HG02885 (cell line): ENCODE results near the gene MAP2K5.

ENCODE experiments used
- ATAC-seq: cut with Tn5 transposase; IDR thresholded peaks from one replicate; pipeline ENCODE4 v1.9.1; 2021; ENCODE audit warnings: mild to moderate bottlenecking; ENCODE audit not compliant: unreplicated experiment, poor library complexity

Gene MAP2K5

GRCh38 chr15:67794832-67795574, 252.5 kb downstream of the MAP2K5 start:
- no peak for ATAC-seq

DNA sequence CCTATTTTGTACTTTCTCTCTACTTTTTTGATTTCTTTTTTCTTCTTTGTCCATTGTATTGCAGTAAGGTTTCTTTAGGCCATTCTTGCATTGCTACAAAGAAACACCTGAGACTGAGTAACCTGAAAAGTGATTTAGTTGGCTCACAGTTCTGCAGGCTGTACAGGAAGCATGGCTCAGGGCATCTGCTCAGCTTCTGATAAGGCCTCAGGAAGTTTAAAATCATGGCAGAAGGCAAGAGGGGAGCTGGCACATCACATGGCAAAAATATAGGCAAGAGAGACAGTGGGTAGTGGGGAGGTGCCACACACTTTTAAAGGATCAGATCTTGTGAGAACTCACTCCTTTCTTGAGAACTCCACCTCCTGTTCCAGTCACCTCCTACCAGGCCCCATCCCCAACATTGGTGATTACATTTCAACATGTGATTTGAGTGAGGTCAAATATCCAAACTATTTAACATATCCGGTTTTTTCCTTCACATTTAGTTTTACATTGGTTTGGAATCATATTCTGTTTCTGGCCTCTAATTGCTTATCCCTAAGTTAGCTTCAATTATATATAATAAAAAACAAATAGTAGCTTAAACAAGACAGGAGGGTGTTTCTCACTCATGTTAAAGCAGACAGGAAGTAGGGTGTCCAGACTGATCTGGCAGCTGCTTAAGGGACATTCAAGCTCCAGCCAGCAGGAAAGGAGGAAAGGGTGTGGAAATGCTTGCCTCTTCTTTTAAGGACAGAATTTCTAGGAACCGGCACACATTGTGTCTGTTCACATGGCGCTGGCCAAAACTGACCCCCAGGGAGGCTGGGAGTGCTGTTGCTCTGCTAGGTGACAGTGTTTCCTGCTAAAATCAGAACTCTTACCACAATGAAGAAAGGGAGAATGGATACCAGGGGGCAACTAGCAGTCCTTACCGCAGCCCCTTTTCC, 254.0 kb downstream of the MAP2K5 start:
- ATAC-seq = no peak

GRCh38 chr15:67799801-67800205, 257.3 kb downstream of the MAP2K5 start:
- ATAC-seq = no peak

GRCh38 chr15:67801142-67801541, 258.6 kb downstream of the MAP2K5 start:
- ATAC-seq = no peak

DNA sequence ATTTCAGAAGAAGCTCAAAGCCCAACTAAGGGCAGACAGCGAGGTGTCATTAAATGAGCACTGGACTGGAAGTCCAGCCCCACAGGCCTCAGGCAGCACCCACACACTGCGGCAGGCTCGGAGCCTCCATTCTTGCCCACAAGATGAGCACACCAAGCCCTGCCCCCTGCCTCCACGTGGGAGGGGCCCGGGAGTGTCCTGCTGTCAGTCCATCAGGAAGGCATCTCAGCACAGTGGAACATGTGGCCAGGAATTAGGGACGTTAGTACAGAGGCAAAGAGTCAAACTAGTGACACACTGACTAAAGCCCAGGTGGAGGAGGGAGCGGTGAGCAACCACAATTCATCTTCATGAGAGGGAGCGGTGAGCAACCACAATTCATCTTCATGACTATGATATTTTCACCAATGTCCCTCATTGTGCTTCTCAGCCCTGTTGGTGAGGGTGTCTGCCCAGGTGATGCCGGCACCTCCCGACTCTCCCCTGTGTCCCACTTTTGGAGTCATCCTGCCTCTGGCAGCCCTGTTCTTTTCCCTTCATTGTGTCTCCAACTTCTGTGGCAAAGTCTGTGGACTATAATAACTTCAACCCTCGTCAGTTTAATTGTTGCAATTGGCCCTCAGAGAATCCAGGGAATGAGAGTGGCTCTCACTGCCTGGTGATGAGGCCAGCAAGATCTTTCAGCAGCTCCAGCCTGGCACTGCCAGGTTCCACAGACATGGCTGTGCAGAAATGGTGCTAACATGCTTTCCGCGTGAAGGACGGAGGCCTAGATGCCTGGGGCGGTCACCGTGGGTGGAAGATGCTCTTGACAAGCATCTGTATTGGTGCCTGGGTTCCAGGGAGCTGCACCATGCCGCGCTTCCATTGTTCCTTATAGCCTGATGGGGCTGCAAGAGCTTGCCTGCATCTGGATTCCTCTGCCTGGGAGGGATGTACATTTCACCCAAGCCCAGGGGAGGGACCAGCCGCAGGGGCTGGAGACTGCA, 259.7 kb downstream of the MAP2K5 start:
- ATAC-seq = no peak

DNA sequence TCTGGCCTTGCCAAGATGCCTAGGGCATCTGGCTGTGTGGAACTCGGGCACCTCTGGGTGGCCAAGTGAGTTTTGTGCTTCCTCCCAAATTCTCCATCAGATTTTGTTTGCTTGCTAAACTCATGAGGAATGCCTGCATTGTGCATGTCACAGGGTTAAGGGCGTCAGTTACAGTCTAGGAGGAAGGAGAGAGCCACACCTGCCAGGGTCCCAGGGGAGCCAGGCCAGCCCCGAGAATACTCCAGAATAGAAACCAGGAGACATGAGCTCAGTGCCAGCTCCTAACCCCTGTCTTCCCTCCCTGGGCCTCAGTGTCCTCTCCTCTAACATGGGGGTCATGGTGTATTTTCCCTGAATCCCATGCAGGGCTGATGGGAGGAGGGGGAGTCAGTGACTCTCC, 260.8 kb downstream of the MAP2K5 start:
- no peak for ATAC-seq

DNA sequence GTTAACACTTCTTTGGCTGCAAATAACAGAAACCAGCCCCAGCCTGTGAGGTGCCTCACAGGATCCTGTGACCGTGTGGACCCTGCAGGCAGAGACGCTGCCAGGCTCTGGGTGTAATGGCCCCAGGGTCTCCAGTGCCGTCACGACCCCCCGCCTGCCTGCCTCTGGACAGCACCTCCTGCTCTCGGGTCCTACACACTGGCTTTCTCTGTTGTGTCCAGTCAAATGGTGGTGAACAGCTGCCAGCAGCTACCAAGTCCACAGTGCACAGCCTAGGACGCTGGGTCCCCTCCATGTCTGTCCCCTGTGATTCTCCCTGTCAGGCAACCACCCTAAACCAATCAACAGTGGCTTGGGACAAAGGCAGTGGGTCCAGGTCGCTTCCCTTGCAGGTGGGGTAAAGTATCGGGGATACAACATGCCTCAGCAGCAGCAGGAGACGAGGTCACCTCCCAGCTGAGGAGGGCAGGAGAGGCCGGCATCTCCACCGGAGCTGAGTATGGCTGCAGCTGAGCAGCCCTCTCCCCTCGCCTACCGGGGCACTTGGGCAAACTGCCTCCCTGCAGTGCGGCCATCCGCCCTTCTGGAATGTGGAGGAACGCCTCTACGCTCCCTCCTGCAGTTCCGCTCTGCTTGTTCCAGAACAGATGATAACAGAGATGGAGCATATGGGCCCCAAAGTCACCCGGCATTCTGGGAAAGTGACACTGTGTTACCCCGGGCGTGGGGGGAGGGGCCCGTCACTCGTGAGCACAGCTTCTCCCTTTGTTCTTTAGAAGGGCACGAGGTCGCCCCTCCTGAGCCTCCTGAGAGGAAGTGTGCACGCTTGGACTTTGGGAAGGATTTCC, 261.7 kb downstream of the MAP2K5 start:
- no peak for ATAC-seq

GRCh38 chr15:67805008-67805665, 262.6 kb downstream of the MAP2K5 start:
- no peak for ATAC-seq

DNA sequence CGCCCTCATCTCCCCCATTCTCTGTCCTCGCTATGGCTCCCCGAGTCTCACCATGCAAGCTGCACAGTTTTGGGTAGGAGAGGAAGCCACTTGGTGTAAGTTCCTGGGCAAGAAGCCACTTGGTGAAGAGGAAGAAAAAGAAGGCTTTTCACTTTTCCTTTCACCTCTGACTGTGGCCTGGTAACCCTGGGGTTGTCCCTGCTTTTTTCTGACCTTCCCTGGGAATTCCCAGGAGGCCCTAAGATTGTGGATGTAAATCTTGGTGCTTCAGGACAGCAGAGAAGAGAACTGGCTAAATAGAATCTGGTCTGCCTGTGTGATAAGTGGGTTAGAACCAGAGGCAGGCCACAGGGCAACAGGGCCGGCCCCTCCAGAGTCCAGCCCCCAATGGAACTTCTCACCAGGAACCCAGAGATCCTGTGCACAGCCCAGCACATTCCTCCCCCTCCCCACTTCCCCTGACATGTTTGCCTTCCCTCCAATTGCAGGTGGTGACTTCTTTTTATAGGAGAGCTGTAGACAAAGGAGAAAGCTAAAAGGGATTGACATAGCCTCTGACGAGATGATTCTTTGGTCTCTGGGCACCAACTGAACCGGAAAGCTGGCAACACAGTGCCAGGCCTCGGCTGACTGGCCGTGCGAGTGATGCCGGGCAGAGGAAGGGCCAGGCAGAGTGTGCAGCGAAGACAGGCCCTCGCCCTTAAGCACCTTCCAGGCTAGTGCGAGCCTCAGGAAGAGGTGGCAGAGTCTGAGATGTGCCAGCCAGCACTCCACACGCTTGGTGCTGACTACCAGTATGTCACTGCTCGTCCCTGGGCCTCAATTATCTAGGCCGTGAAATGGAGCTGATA, 263.4 kb downstream of the MAP2K5 start:
- ATAC-seq = no peak

GRCh38 chr15:67806536-67806935, 264.0 kb downstream of the MAP2K5 start:
- no peak for ATAC-seq

- ATAC-seq = no peak
These were observed 264.6 kb downstream of the MAP2K5 start for GRCh38 chr15:67807141-67807540.

DNA sequence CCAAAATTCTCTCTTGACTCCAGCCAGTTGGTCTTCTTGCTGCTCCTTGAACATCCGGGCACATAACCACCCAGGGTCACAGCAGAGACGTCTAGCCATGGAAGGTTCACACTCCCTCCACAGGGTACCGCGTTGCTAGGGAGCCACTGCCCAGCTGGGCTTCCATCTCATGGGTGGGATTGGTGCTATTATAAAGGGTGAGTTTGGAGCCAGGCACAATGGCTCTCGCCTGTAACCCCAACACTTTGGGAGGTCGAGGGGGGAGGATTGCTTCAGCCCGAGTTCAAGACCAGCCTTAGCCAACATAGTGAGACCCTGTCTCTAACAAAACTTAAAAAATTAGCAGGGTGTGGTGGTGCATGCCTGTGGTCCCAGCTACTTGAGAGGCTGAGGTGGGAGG, 265.3 kb downstream of the MAP2K5 start:
- no peak for ATAC-seq

- no peak for ATAC-seq
These were observed 266.3 kb downstream of the MAP2K5 start for GRCh38 chr15:67808821-67809220.

GRCh38 chr15:67809441-67809840, 266.9 kb downstream of the MAP2K5 start:
- ATAC-seq = no peak

- ATAC-seq = no peak
These were observed 267.4 kb downstream of the MAP2K5 start for GRCh38 chr15:67809866-67810265.

GRCh38 chr15:67812241-67812644, 269.7 kb downstream of the MAP2K5 start:
- no peak for ATAC-seq

GRCh38 chr15:67813104-67813634, 270.7 kb downstream of the MAP2K5 start:
- ATAC-seq = no peak
